GM23338 (cell line): ENCODE measurements around the gene ARPP21. TPM values are rescaled to one million over a fixed set of nuclear protein-coding genes. Genes with fewer than 3 reads are reported as not detected.
A peak's percentile ranks its signal among the peaks of the same experiment; 100 is the strongest.

Source experiments
- ATAC-seq: fragments of 200-7000 bp; cut with Tn5 transposase; 3 replicates; pipeline ENCODE4 v1.9.1; 2020
- DNase-seq: peaks from one replicate; pipeline ENCODE4 v3.0.0-alpha.2; 2015; ENCODE audit warnings: low spot score
- H2AFZ ChIP-seq: fragments of 200-600 bp; sonication (generic); 2 replicates; pipeline ENCODE4 v1.8.0; 2016; ENCODE audit warnings: antibody characterized with exemption, mild to moderate bottlenecking, moderate library complexity
- H3F3A ChIP-seq: fragments of 200-600 bp; sonication (generic); replicated peaks from 2 replicates; pipeline ENCODE4 v1.8.0; 2017; ENCODE audit warnings: antibody characterized with exemption, mixed run types, low read depth
- H3K27ac ChIP-seq: fragments of 200-600 bp; sonication (generic); 2 replicates; pipeline ENCODE4 v1.6.1; 2016; ENCODE audit warnings: low read depth
- H3K27me3 ChIP-seq: fragments of 200-600 bp; sonication (generic); 2 replicates; pipeline ENCODE4 v1.8.0; 2016; ENCODE audit warnings: mild to moderate bottlenecking, mixed run types, moderate library complexity; ENCODE audit not compliant: insufficient read depth
- H3K36me3 ChIP-seq: fragments of 200-600 bp; sonication (generic); 2 replicates; pipeline ENCODE4 v1.8.0; 2016; ENCODE audit warnings: mild to moderate bottlenecking; ENCODE audit not compliant: insufficient read depth
- H3K4me1 ChIP-seq: fragments of 200-600 bp; sonication (generic); 2 replicates; pipeline ENCODE4 v1.8.0; 2016; ENCODE audit warnings: mild to moderate bottlenecking, moderate library complexity; ENCODE audit not compliant: insufficient read depth
- H3K4me2 ChIP-seq: fragments of 200-600 bp; sonication (generic); 2 replicates; pipeline ENCODE4 v1.7.1; 2017; ENCODE audit warnings: mixed run types
- H3K4me3 ChIP-seq: fragments of 200-600 bp; sonication (generic); 2 replicates; pipeline ENCODE4 v1.6.1; 2016; ENCODE audit warnings: mixed run types
- H3K79me2 ChIP-seq: fragments of 200-600 bp; sonication (generic); replicated peaks from 2 replicates; pipeline ENCODE4 v1.8.0; 2017; ENCODE audit warnings: mild to moderate bottlenecking; ENCODE audit not compliant: insufficient read depth
- H3K9me2 ChIP-seq: fragments of 200-600 bp; sonication (generic); 2 replicates; pipeline ENCODE4 v1.8.0; 2017; ENCODE audit not compliant: insufficient read depth
- H4K20me1 ChIP-seq: fragments of 200-600 bp; sonication (generic); replicated peaks from 2 replicates; pipeline ENCODE4 v1.8.0; 2017; ENCODE audit warnings: mild to moderate bottlenecking; ENCODE audit not compliant: insufficient read depth
- H3K27ac Mint-ChIP-seq: 2 replicates; pipeline ENCODE4 v1.8.0; 2020; ENCODE audit warnings: inconsistent platforms, mild to moderate bottlenecking, moderate library complexity, mixed read lengths
- H3K27me3 Mint-ChIP-seq: 3 replicates; pipeline ENCODE4 v1.8.0; 2022; ENCODE audit warnings: low read depth, mild to moderate bottlenecking, moderate library complexity, mixed read lengths, inconsistent platforms; ENCODE audit not compliant: insufficient read depth, poor library complexity
- H3K36me3 Mint-ChIP-seq: 3 replicates; pipeline ENCODE4 v1.8.0; 2021; ENCODE audit warnings: low read depth, mild to moderate bottlenecking, inconsistent platforms, moderate library complexity, mixed read lengths
- H3K4me1 Mint-ChIP-seq: 3 replicates; pipeline ENCODE4 v1.8.0; 2020; ENCODE audit warnings: mild to moderate bottlenecking, inconsistent platforms, mixed read lengths
- H3K4me3 Mint-ChIP-seq: 3 replicates; pipeline ENCODE4 v1.8.0; 2021; ENCODE audit warnings: moderate library complexity, mild to moderate bottlenecking, inconsistent platforms, mixed read lengths
- H3K9me3 Mint-ChIP-seq: 3 replicates; pipeline ENCODE4 v1.8.0; 2020; ENCODE audit warnings: moderate library complexity, mild to moderate bottlenecking, inconsistent platforms, mixed read lengths
- CREB1 ChIP-seq: fragments of 250-450 bp; sonication (Bioruptor Pico); IDR thresholded peaks from 2 replicates; pipeline ENCODE4 v1.5.0; 2020; ENCODE audit warnings: low read depth, mild to moderate bottlenecking, moderate library complexity
- EZH2 ChIP-seq: fragments of 200-600 bp; sonication (generic); IDR thresholded peaks from one replicate; pipeline ENCODE4 v1.8.0; 2017; ENCODE audit warnings: antibody characterized with exemption, mild to moderate bottlenecking, low read depth; ENCODE audit not compliant: unreplicated experiment
- EZH2phosphoT487 ChIP-seq: fragments of 200-600 bp; sonication (generic); IDR thresholded peaks from one replicate; pipeline ENCODE4 v1.8.1; 2018; ENCODE audit warnings: antibody characterized with exemption; ENCODE audit not compliant: unreplicated experiment
- JUNB ChIP-seq: IDR thresholded peaks from one replicate; pipeline ENCODE4 v1.6.1; 2016; ENCODE audit warnings: antibody characterized with exemption; ENCODE audit not compliant: unreplicated experiment
- NANOG ChIP-seq: IDR thresholded peaks from 2 replicates; pipeline ENCODE4 v1.6.1; 2016; ENCODE audit warnings: antibody characterized with exemption, borderline replicate concordance
- POLR2AphosphoS5 ChIP-seq: IDR thresholded peaks from 2 replicates; pipeline ENCODE4 v1.6.1; 2016; ENCODE audit warnings: antibody characterized with exemption, low read depth
- STAT1 ChIP-seq: IDR thresholded peaks from one replicate; pipeline ENCODE4 v1.6.1; 2016; ENCODE audit warnings: antibody characterized with exemption; ENCODE audit not compliant: unreplicated experiment
- ZNF114 ChIP-seq: fragments of 250-450 bp; sonication (Bioruptor Pico); IDR thresholded peaks from 2 replicates; pipeline ENCODE4 v1.5.0; 2020; ENCODE audit warnings: mild to moderate bottlenecking, moderate library complexity
- ZNF331 ChIP-seq: fragments of 250-450 bp; sonication (Bioruptor Pico); IDR thresholded peaks from 2 replicates; pipeline ENCODE4 v1.5.0; 2020; ENCODE audit warnings: low read depth, mild to moderate bottlenecking, moderate library complexity
- ZNF462 ChIP-seq: fragments of 250-450 bp; sonication (Bioruptor Pico); IDR thresholded peaks from 2 replicates; pipeline ENCODE4 v1.5.0; 2020; ENCODE audit warnings: mild to moderate bottlenecking, moderate library complexity
- polyA plus RNA-seq: library from polyadenylated mRNA; unstranded; fragments of >200 nt; fragmentation: Nextera tagmentation; extraction: Ambion mirVana; gene quantifications from 2 replicates; pipeline ENCODE4 v1.2.1, GENCODE V29; 2016
- total RNA-seq: library from RNA; depleted of rRNA; stranded (reverse); fragments of >200 nt; shearing (Covaris generic); gene quantifications from 2 replicates; pipeline ENCODE4 v1.2.3, GENCODE V29; 2014
- TF ChIP-seq, protein P1 (sequence below), 2 experiments: fragments of 200-600 bp in 1 of 2; sonication (generic) in 1 of 2; conservative IDR thresholded peaks; 2 replicates each; pipeline versions ENCODE4 v1.5.1 to v1.6.1; 2016 to 2017; ENCODE audit warnings: antibody characterized with exemption in 2 of 2, low read depth in 2 of 2, mild to moderate bottlenecking in 2 of 2, moderate library complexity in 1 of 2

ARPP21 gene
- total and polyA plus RNA-seq, 2 experiments from 2014 or later, result not detected

GRCh38 chr3:35664460-35664919 lies 25.2 kb downstream of the ARPP21 start:
- ATAC-seq (peak; percentile 89), DNase-seq (peak; percentile 52)
- Histone ChIP-seq H3K9me2 (no peaks in the 10 kb centered on the region), H3F3A (no peaks in the 10 kb centered on the region), H3K27me3 (no peaks in the 10 kb centered on the region), H3K4me1 (peaks cover 4% of the 10 kb centered on the region; the same call in 1 of the 2 replicates), H3K36me3 (no peaks in the 10 kb centered on the region), H2AFZ (peak overlapping the region; percentile 18; the same call in 1 of the 2 replicates), H3K27ac (no peak overlapping the region), H3K4me2 (no peak overlapping the region), H3K79me2 (no peaks in the 10 kb centered on the region), H3K4me3 (no peak overlapping the region), H4K20me1 (no peaks in the 10 kb centered on the region)
- Mint-ChIP-seq H3K9me3 (no peaks in the 10 kb centered on the region), H3K4me3 (no peak overlapping the region), H3K36me3 (no peaks in the 10 kb centered on the region), H3K27me3 (no peaks in the 10 kb centered on the region), H3K27ac (no peak overlapping the region), H3K4me1 (peaks cover 9% of the 10 kb centered on the region; the same call in 2 of the 3 replicates)
- TF ChIP-seq POLR2AphosphoS5 (no peak), EZH2phosphoT487 (no peak), NANOG (no peak), ZNF114 (CRISPR knock-in tag) (no peak)

DNA sequence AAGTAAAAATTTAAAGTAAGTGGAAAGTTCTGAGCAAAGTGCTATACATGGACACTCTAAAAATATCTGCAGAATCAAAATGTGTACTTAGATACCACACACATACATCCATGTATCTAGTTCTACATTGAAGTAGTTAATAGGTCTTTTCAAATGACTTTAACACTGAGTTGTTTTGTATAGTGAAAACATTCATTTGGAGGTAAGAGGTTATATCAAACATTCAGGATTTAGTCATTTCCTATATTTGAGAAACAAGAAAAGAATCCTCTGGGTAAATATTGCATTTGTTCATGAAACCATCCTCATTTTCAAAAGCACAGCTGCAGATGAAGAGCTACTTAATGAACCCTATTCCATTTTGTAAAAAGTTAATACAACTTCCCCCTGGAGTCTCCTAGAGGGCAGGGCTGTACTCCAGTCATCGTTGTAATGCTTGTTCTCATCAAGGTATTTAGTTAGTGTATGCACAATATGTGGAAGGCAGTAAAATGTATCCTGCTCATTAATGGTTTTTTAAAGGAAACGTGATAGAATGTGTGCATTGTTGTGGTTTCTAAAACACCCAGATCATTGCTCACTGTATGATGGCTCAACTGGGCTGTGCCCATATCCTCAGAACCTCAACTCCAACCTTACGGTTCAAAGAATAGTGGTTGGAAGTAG lies 26.2 kb downstream of the ARPP21 start:
- no peak overlapping the region for H3K4me3 ChIP-seq
- Mint-ChIP-seq H3K4me3 (no peak overlapping the region), H3K4me1 (peaks cover 9% of the 10 kb centered on the region; the same call in 2 of the 3 replicates), H3K9me3 (no peaks in the 10 kb centered on the region), H3K36me3 (no peaks in the 10 kb centered on the region), H3K27ac (no peak overlapping the region), H3K27me3 (no peaks in the 10 kb centered on the region)
- peaks cover 4% of the 10 kb centered on the region; the same call in 1 of the 2 replicates for H3K4me1 ChIP-seq
- no peaks in the 10 kb centered on the region for H3F3A ChIP-seq
- no peaks in the 10 kb centered on the region for H3K27me3 ChIP-seq
- H3K36me3 ChIP-seq, result no peaks in the 10 kb centered on the region
- no peak overlapping the region for H2AFZ ChIP-seq
- H3K4me2 ChIP-seq, result no peak overlapping the region
- no peak for DNase-seq
- H3K27ac ChIP-seq, result no peak overlapping the region
- H3K79me2 ChIP-seq, result no peaks in the 10 kb centered on the region
- no peaks in the 10 kb centered on the region for H4K20me1 ChIP-seq
- no peak for ATAC-seq
- H3K9me2 ChIP-seq, result no peaks in the 10 kb centered on the region
- TF ChIP-seq EZH2phosphoT487 (no peak), ZNF114 (CRISPR knock-in tag) (no peak), CREB1 (CRISPR knock-in tag) (no peak), STAT1 (no peak), EZH2 (no peak), ZNF331 (CRISPR knock-in tag) (no peak), JUNB (no peak), ZNF462 (no peak), POLR2AphosphoS5 (no peak), NANOG (no peak)
- TF ChIP-seq, protein P1, sequence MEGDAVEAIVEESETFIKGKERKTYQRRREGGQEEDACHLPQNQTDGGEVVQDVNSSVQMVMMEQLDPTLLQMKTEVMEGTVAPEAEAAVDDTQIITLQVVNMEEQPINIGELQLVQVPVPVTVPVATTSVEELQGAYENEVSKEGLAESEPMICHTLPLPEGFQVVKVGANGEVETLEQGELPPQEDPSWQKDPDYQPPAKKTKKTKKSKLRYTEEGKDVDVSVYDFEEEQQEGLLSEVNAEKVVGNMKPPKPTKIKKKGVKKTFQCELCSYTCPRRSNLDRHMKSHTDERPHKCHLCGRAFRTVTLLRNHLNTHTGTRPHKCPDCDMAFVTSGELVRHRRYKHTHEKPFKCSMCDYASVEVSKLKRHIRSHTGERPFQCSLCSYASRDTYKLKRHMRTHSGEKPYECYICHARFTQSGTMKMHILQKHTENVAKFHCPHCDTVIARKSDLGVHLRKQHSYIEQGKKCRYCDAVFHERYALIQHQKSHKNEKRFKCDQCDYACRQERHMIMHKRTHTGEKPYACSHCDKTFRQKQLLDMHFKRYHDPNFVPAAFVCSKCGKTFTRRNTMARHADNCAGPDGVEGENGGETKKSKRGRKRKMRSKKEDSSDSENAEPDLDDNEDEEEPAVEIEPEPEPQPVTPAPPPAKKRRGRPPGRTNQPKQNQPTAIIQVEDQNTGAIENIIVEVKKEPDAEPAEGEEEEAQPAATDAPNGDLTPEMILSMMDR (conservative IDR thresholded peaks at IDR 0.05; ENCODE audit: low read depth in 2 of 2), result no peak
